ENCODE results near the gene LPCAT1.
"Not testable (repeated sequence)": the region's sequence is repeated elsewhere in the genome, so short reads cannot be mapped to it uniquely, and the experiment has no call there.

LPCAT1 gene

DNA sequence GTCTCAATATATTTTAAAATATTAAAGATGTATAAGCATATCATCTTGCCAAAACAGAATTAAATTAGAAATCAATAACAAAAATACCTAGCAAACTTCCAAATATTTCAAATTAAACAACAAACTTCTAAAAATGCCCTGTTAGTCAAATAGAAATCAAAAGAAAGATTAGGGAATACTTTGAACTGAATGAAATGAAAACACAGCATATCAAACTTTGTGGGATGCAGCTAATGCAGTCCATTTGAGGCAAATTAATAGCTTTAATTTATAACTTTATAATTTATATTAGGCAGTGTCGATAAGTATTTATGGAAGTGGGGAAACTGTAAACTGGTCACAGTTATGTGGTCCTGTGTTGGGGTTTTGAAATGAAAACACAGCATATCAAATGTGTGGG lies 95.7 kb downstream of the LPCAT1 start:
- no peak for DNase-seq (ENCODE audit: low read depth in 2 of 2)

DNA sequence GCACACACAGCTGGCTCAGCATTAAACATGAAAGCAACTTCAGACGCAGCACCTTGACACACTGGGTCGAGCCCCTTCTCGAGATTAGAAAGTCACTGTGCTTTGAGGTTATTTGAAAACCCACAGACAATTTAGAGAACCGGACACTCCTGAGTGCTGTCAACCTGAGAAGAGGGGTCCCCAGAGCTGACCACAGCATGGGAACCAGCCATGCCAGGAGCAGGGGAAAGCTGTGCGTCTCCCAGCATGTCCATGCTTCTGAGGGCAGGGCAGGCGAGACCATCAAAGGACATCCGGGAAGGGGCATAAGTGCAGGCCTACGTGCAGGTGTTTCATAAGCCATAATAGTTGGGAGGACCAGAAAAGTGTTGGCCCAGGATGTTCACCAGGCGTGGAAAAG lies 99.0 kb downstream of the LPCAT1 start:
- no peak for DNase-seq (ENCODE audit: low read depth in 2 of 2)

DNA sequence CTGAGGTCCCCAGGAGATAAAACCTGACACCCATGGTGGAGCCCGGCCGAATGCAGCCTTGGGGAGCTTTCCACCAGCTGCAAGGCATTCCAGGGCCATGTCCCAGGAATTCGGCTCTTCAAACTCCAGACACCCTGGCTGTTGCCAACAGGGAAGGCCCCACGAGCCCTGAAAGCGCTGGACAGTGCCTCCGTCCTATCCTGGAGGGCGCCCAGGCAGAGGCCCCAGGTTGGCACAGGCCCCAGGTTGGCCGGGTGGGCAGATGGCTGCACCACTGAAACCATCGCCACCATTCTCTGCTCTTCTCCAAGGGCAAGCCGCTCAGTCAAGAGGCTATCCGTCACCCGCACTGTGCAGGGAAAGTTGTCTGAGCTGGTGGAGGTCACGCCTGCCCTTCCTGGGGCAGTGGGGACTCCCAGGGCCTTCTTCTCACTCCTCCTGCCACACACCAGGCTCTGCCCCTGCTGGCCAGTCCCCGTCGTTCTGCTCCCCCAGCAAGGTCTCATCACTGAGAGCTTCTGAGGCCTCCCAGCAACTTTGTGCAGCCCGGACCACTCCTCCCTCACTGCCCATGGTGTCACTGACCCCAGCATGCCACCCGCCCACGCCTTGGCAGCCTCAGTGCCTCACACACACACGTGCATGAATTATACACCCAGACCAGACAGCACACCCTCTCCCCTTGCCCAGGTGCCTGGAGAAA lies 99.7 kb downstream of the LPCAT1 start:
- no peak for DNase-seq (ENCODE audit: low read depth in 2 of 2)

DNA sequence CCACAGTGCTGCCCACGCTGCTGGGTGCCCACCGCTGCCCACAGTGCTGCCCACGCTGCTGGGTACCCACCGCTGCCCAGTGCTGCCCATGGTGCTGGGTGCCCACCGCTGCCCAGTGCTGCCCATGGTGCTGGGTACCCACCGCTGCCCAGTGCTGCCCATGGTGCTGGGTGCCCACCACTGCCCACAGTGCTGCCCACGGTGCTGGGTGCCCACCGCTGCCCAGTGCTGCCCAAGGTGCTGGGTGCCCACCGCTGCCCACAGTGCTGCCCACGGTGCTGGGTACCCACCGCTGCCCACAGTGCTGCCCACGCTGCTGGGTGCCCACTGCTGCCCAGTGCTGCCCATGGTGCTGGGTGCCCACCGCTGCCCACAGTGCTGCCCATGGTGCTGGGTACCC lies 101.2 kb downstream of the LPCAT1 start:
- not testable (repeated sequence) for DNase-seq (ENCODE audit: low read depth in 2 of 2)

DNA sequence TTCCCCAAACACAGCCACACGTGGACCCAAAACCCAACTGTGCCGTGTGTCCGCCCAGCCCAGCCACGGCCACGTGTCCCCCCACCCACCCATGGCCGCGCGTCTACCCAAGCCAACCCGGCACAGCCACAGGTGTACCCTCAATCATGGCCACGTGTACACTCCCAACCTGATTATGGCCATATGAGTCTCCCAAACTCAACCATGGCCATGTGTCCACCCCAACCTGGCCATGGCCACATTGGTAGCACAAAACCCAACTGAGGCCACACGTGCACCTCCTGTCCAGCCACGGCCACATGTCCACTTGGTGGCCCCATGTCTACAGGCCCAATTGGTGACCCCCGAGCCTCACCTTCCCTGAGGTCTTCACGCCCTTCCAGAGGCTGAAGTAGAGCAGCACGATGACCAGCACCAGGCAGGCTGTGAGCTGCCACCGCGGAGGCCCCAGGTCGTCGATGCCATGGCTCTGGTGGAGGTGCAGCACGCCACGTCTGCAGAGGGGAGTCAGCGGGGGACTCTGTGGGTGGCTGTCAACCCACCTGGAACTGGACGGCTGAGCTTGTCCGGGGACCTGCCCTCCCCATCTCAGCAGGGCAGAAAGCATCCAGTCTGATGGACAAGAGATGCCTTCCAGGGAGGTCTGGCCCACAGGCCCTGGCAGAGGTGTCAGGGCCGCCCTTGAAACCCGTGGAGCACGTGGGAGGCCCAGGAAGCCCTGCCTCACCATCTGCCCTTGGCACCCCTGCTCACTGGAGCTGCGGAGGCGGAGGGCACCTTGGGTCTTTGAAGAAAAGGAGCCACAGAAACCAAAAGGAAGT lies 102.0 kb downstream of the LPCAT1 start:
- DNase-seq (ENCODE audit: low read depth in 2 of 2): no peak

DNA sequence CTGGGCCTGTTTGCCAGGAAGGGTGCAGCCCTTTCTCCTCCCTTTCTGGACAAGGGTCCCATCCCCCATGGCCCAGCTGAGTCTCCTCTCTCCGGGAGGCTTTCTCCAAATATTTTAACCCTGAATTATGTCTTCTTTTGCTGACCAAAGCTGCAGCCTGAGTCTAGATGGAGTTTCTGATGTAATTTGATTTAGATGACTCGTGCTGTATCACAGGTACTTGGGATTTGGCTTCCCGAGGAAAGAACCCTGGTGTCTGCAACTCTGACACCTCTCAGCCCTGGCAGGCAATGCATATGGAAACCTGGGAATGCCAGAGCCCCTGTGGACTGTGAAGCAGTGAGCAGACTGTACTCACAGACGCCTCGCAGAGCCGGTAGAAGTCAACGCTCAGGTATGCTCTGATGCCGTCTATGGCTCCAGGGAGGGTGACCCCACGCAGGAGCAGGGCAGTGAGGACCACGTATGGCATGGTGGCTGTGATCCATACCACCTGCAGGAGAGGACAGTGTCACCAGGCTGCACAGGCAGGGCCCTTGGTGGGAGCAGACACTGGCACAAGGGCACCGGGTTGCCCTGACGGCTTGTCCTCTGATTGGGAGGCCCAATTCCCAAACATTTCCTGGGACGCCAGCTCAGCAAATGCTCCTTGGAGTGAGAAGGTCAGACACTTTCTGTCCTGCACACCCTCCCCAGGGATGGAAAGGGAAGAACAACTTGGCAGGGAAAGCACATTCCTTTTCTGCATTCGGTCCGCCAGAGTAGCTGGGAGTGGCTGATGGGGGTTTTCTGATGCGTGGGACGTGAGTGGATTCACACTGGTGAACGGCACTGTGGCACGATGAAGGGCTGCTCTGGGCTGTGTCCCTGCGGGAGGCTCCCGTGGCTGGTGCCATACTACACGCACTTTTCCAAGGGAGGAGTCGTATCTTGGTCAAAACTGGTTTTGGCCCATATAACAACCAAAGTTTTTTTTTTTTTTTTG lies 103.3 kb downstream of the LPCAT1 start:
- no peak for DNase-seq (ENCODE audit: low read depth in 2 of 2)

DNA sequence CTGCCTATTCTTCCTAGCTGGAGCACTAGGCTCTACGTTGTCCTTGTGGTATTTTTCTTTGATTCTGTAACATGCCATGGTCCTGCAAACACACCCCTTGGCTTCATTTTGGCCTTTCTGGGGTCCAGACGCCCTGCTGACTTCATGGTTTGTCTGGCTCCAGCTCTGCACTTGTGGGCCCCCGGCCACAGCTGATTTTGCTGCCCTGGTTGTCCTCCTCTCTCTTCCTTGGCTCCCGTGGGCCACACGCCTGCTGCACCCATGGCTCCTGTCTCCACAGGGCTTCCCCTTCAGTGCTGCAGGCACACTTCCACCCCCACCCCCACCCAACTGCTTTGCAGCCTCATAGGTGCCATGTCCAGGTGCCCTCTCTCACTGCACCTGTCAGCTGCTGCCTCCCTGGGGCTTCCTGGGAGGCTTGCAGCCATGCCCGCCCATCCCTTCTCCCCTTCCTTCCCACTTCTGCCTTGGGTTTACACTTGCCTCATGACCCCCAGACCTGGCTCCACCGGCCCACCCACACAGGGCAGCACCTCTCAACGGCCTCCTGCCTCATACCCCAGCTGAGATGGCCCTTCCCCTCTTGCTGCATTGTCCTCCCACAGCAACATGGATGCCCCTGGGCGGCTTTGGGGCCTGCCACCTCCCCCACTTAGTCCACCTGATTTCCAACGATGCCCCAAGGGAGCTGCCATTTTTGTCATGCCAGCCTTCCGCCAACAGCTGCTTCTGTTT lies 104.1 kb downstream of the LPCAT1 start:
- no peak for DNase-seq (ENCODE audit: low read depth in 2 of 2)

DNA sequence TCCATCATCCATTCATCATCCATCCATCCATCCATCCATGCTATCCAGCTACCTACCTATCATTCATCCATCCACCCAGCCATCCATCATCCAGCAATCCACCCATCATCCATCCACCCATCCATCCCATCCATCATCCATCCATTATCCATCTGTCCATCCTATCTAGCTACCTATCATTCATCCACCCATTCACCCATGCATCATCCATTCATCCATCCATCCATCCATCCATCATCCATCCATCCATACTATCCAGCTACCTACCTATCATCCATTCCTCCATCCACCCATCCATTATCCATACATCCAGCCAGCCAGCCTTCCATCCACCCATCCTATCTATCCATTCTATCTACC lies 104.9 kb downstream of the LPCAT1 start:
- no peak for DNase-seq (ENCODE audit: low read depth in 2 of 2)

DNA sequence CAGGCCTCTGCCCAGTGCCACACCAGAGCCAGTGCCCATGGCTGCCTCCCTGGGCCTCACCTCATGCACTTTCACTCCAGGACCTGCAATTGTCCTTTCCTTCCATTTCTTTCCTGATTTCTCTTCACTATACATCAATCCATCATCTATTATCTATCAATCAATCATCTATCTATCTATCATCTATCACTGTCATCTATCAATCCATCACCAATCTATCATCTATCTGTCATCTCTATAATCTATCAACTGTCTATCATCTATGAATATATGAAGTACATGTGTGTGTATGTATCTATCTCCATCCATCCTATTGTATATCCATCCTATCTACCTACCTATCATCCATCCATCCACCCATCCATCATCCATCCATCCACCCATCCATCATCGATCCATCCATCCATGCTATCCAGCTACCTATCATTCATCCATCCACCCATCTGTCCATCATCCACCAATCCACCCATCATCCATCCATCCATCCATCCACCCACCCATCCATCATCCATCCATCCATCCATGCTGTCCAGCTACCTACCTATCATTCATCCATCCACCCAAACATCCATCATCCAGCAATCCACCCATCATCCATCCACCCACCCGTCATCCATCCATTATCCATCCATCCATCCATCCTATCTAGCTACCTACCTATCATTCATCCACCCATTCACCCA lies 105.4 kb downstream of the LPCAT1 start:
- no peak for DNase-seq (ENCODE audit: low read depth in 2 of 2)

DNA sequence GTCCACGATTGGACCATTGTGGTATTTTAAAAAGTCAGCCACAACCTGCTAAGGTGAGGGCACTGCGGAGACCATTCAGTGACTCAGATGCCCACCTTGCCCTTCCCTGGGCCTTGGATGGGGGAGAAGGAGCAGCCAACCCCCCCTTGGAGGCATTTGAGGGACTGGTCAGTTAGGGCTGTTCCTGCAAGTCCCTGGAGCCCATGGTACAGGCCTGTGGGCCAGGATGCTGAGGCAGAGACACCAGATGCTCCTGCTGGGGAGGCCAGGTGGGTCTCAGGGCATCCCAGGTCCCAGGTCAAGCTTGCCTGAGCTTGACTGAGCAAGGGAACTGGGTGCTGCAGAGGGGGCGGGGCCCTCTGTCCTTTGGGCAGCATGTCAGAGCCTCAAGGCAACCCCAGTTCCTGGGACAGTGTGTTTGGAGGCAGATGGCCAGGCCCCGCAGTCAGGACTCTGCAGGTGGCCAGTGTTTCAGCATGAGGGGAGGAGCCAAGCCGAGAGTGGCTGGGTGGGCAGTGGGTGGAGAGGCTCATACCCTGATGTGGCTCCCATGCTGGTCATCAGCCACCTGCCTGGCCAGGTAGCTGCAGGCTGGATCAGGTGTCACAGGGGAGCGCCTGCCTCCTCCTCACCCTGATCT lies 106.1 kb downstream of the LPCAT1 start:
- DNase-seq (ENCODE audit: low read depth in 2 of 2): no peak

DNA sequence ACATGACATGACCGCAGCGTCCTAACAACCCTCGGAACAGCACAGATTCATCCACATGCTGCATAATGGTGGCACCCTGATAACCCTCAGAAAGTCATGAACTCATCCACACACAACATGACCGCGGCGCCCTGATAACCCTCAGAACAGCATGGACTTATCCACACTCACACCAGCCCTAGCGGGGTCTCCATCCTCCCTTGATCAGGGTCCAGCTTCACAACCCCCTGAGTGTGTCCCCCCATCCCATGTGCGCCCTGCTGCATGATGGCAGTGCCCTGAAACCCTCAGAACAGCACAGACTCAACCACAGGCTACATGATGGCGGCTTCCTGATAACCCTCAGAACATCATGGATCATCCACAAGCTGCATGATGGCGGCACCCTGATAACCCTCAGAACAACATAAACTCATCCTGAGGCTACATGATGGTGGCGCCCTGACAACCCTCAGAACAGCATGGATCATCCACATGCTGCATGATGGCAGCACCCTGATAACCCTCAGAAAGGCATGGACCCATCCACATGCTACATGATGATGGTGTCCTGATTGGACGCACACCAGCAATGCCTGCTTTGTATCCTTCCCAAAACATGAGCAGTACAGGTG lies 106.8 kb downstream of the LPCAT1 start:
- DNase-seq (ENCODE audit: low read depth in 2 of 2): no peak

DNA sequence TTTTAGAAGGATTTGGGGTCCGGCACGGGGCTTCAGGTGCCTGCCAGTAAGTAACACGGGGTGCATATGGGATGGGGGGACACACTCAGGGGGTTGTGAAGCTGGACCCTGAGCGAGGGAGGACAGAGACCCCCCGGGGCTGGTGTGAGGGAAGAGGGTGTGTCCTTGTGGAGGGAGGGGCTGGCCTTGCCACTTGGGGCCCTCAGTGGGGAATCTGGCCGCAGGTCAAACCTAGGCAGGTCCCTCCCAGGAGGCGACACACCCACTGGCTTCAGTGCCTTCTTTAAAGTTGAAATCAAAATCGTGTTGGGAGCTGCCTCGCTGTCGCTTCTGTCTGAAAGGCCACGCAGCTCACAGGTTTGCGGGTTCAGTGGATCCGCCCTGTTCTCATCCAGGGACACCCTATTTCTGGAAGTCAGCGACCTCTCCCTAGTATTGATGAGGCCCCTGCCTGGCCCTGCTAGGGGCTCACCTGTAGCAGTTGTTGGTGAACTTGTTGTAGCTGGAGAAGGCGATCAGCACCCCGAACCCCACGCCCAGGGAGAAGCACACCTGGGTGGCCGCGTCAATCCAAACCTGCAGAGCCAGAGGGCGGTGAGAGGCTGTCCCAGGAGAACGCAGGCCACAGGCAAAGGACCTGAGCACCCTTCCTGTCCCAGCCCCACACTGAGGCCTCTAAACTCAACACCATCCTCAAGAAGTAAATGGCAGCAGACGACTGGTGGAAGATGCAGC lies 108.0 kb downstream of the LPCAT1 start:
- DNase-seq (ENCODE audit: low read depth in 2 of 2): no peak

DNA sequence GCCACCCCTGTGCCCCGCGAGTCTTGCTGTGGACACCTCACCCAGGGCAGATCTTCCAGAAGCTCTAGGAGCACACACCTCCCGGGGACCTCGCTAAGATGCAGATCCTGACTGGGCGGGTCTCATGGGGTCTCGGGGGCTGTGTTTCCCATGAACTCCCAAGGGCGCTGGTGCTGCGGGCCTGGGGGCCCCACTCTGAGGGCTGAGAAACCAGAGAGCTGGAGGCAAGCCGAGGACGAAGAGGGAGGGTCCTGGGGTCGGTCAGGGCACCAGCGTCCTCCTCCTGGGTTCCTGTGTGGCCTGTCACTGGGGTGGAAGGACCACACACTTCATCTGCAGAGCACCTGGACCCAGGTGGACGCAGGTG lies 108.7 kb downstream of the LPCAT1 start:
- DNase-seq (ENCODE audit: low read depth in 2 of 2): no peak

DNA sequence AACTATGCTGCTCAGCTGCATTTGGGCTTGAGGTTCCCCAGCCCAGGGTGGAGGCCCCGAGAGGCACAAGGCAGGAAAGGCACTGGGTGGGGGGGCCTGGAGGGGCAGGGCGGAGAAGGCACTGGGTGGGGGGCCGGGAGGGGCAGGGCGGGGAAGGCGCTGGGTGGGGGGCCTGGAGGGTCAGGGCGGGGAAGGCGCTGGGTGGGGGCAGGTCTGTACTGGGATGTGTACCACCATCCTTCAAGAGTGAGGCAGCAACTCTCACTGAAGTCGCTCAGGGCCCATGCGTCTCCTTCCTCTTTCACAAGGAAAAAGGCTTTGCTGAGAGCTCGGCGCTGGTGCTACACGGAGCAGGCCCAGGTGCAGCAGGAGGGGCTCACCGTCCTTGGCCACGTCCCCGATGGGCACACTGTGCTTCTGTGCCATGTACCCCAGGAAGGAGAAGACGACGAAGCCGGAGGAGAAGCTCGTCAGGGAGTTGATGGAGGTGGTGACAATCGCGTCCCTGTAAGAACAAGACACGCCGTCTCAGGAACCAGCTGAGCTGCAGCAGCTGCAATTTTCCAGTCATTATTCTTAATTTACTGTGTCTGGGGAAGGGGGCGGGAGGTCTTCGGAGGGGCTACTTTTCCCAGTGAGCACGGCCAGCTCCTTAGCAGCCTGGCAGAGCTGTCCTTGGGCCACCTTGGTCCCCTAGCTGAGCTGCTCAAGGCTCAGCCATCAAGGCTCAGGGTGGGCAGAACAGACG lies 109.3 kb downstream of the LPCAT1 start:
- no peak for DNase-seq (ENCODE audit: low read depth in 2 of 2)

DNA sequence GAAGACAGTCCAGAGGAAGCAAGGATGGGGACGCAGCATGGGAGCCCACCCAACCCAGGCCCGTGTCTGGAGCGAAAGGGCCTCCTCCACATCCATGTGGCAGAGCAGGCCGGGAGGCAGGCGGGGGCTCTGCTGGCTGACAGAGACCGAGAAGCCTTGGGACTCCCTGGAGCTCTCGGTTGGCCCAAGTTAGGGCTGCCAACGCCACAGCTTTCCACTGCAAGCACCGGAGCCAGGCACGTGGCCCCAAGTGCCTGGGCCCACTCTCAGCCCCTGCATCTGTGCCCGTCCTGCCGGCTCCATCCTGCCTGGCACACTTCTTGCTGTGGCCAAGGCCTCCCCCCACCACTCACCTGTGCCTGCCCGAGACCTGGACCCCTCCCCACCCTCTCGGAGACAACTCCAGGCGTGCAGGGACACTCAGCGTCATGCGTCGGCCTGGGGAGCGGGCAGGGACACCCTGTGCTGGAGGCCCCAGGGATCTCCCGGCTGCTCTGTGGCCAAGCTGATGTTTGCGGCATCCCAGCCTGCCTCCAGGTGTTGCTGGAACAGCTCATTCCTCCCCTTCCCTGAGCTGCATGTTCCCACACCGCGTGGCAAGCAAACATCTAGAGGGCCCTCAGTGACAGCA lies 110.0 kb downstream of the LPCAT1 start:
- no peak for DNase-seq (ENCODE audit: low read depth in 2 of 2)

DNA sequence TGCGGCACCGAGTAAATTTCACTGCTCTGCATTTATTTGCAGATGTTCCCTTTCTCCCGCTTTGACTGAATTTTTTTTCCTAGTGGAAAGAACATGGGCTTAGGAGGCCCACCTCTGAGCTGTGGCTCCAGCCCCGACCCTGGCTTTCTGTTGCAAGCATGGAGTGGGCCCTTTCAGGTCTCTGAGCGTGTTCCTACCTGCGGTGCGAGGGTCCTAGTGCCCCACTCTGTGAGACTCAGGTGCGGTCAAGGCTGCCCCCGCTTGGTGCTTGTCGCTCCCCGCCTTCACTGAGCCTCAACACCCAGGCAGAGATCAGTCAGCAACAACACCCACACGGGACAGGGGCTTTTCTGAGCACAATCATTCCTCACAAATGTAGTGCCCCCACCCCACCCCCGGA lies 110.5 kb downstream of the LPCAT1 start:
- no peak for DNase-seq (ENCODE audit: low read depth in 2 of 2)

DNA sequence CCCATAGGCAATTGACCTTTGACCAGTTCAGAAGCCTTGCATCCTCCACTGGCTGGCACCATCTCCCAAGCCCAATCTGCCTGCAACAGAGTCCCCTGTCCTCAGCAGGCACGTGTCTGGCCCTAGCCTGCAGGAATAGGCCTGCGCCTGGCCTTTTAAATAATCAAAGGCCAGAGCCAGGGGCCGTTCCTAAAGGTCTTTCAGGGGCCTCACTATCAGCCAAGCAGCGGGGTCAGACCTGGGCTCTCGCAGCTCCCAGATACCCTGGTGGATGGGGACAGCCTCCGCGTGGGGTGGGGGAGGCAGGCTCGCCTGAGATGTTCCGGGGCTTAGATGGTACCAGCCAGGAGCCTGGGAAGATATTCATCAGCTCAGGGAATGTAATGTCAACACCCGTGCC lies 111.1 kb downstream of the LPCAT1 start:
- DNase-seq (ENCODE audit: low read depth in 2 of 2): no peak

DNA sequence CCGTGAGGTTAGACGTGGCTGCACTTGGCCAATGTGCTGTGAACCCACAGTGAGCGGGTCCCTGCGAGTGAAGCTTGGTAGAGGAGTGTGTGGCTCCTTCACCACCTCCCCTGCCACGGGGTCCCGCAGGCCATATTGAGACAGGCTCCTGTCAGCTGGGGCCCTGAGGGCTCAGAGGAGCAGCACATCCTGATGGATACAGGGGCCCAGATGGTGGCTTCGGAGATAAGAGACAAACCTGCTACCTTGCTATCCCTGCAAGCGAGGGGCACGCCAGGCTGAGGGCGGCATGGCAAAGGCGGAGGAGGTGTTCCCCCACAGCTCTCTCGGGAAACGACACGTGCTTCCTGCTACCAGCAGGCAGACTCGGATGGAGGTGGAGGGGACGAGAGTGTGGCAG lies 111.6 kb downstream of the LPCAT1 start:
- no peak for DNase-seq (ENCODE audit: low read depth in 2 of 2)

Data from stimulated activated CD8-positive, alpha-beta memory T cell treated with anti-CD3 and anti-CD28 coated beads, Interleukin-15, amount 100 ng/mL, for 48 hours (primary cell).